Kidney (tissue), 14 donors: Measurements from ENCODE around the gene ENOX1. TPM values are rescaled to one million over a fixed set of nuclear protein-coding genes. Genes with fewer than 3 reads are reported as not detected.

Experiments used
- DNase-seq, 5 donors: peaks; one replicate each; pipeline ENCODE4 v3.0.0-alpha.2; 2013 to 2020
- FAIRE-seq: peaks from 2 replicates; lab custom pipeline; 2012; peaks lifted over from hg19 to GRCh38; lab: Jason Lieb, UNC
- H3K27ac ChIP-seq, 2 donors: one replicate each; pipeline ENCODE4 v1.7.0; 2013; ENCODE audit warnings: low read depth in 2 of 2, low read length in 2 of 2, inconsistent platforms in 1 of 2
- H3K27me3 ChIP-seq: one replicate; pipeline ENCODE4 v1.7.1; 2013; ENCODE audit warnings: low read length, inconsistent platforms; ENCODE audit not compliant: control insufficient read depth, insufficient read depth
- H3K36me3 ChIP-seq, 3 donors: one replicate each; pipeline versions ENCODE4 v1.7.0 to v1.7.1; 2013; ENCODE audit warnings: low read length in 3 of 3, control low read depth in 1 of 3, inconsistent platforms in 1 of 3; ENCODE audit not compliant: insufficient read depth in 3 of 3, control insufficient read depth in 2 of 3
- H3K4me1 ChIP-seq, 3 donors: one replicate each; pipeline versions ENCODE4 v1.7.0 to v1.7.1; 2013; ENCODE audit warnings: low read length in 3 of 3, inconsistent platforms in 1 of 3, low read depth in 1 of 3; ENCODE audit not compliant: control insufficient read depth in 2 of 3, insufficient read depth in 2 of 3
- H3K4me3 ChIP-seq, 3 donors: one replicate each; pipeline versions ENCODE4 v1.7.0 to v1.8.1; 2013; ENCODE audit warnings: low read length in 3 of 3, control low read depth in 1 of 3, inconsistent platforms in 1 of 3
- H3K9ac ChIP-seq, 3 donors: one replicate each; pipeline versions ENCODE4 v1.7.0 to v1.7.1; 2013; ENCODE audit warnings: low read length in 3 of 3, control low read depth in 1 of 3, inconsistent platforms in 1 of 3
- H3K9me3 ChIP-seq, 3 donors: one replicate each; pipeline versions ENCODE4 v1.7.0 to v1.7.1; 2013; ENCODE audit warnings: low read length in 3 of 3, control low read depth in 1 of 3, inconsistent platforms in 1 of 3; ENCODE audit not compliant: control insufficient read depth in 2 of 3, insufficient read depth in 1 of 3
- intact Hi-C: fragments of 100-400 bp; cut with DNase I; formaldehyde crosslinking; loops from one replicate; pipeline ENCODE4 v1.11.1; 2022
- polyA plus RNA-seq: library from polyadenylated mRNA; stranded (reverse); fragments of 350-450 nt; fragmentation: Illumina TruSeq; extraction: RNeasy Lipid Tissue Mini Kit (QIAGEN cat#74804); gene quantifications from one replicate; pipeline ENCODE4 v1.2.3, GENCODE V29; 2014; ENCODE audit warnings: low read depth, low replicate concordance; ENCODE audit not compliant: insufficient read depth
- total RNA-seq: library from RNA; stranded (reverse); fragmentation: NEBNext Ultra II Directional; extraction: Animal tissue kit (Norgen Biotek cat#: 25700); gene quantifications from one replicate; pipeline ENCODE4 v1.2.1, GENCODE V29; 2021
- TF ChIP-seq, protein P1 (sequence below): IDR thresholded peaks from 3 replicates; pipeline ENCODE4 v1.5.1; 2012; ENCODE audit warnings: mild to moderate bottlenecking, moderate library complexity, borderline replicate concordance; ENCODE audit not compliant: insufficient read depth; ENCODE audit errors: extremely low read depth
- donor health status: control.
- donor health status: control.
- donor health status: control.
- donor health status: control.
- donor health status: control.
- donor health status: DM: yes; HTN: yes; CAD: no.
- donor health status: Normal renal cell carcinoma (clear cell type).

ENOX1 gene
- total and polyA plus RNA-seq, 2 donors from 2014 or later: 4.9 to 6.8 TPM

DNA sequence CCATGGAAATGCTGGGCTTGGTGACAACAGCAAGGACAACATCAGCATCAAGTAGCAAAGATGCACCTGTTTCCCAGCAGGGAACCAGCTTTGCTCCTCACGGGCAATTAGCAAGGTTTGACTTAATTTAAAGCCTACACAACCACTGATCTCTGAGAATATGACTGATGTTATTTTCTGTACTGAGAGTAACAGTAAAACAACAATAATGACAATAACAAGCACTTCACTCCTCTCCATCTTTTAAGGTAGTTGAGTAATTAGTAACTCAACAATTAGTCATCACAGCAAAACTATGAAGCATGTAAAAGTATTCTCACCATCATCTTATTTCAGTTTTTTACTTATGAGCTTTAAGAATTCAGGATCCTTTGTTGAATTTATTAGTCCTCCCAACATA lies 37.3 kb downstream of the ENOX1 start:
- FAIRE-seq (no peak), DNase-seq (no peak)
- H3K9ac ChIP-seq: no peak overlapping the region
- intact Hi-C loops: no loop called here
- no peaks in the 10 kb centered on the region for H3K27me3 ChIP-seq
- no peak overlapping the region for H3K4me3 ChIP-seq
- no peaks in the 10 kb centered on the region for H3K4me1 ChIP-seq
- no peaks in the 10 kb centered on the region for H3K36me3 ChIP-seq
- TF ChIP-seq, protein P1, sequence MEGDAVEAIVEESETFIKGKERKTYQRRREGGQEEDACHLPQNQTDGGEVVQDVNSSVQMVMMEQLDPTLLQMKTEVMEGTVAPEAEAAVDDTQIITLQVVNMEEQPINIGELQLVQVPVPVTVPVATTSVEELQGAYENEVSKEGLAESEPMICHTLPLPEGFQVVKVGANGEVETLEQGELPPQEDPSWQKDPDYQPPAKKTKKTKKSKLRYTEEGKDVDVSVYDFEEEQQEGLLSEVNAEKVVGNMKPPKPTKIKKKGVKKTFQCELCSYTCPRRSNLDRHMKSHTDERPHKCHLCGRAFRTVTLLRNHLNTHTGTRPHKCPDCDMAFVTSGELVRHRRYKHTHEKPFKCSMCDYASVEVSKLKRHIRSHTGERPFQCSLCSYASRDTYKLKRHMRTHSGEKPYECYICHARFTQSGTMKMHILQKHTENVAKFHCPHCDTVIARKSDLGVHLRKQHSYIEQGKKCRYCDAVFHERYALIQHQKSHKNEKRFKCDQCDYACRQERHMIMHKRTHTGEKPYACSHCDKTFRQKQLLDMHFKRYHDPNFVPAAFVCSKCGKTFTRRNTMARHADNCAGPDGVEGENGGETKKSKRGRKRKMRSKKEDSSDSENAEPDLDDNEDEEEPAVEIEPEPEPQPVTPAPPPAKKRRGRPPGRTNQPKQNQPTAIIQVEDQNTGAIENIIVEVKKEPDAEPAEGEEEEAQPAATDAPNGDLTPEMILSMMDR: no peak
- H3K9me3 ChIP-seq: no peaks in the 10 kb centered on the region
- H3K27ac ChIP-seq: no peak overlapping the region

DNA sequence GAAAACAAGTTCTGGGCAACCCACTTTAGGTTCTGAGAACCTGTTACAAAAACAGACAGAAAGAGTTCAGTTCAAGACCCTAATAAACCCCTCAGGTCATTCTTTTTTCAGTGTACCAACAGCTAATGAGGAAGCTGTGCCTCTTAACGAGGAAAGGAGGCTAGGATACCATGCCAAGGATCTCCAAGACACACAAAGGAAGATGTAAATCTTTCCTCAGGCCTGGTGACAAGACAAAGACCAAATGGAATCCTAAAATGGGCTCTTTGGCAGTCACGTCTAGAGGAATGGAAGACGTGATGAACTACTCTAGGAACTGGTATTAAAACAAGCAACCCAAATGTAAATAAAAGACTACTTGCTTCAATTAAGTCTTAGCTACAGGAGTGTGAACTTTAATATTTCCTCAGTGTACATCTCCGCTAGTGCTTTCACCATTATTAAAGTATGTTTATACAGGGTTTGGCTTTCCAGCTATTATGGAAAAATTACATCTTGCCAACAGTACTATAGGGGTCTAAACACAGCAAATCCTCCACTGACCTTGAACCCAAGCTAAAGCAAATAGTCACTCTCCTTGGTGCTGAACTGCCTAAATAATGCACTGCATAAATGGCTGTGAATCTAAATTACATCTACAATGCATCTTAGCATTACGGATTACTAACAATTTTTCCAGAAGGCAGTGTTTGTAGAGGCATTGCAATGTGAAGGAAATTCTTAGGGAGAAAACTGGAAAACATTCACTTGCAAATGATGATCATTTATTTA lies 42.3 kb downstream of the ENOX1 start:
- Histone ChIP-seq H3K27ac (no peak overlapping the region), H3K9ac (no peak overlapping the region), H3K27me3 (no peaks in the 10 kb centered on the region), H3K4me3 (no peak overlapping the region), H3K4me1 (no peaks in the 10 kb centered on the region), H3K9me3 (no peaks in the 10 kb centered on the region), H3K36me3 (no peaks in the 10 kb centered on the region)
- DNase-seq (peak in 2 of 5 donors; percentile 49 to 54), FAIRE-seq (no peak)
- intact Hi-C loops: no loop called here
- TF ChIP-seq, protein P1: no peak

DNA sequence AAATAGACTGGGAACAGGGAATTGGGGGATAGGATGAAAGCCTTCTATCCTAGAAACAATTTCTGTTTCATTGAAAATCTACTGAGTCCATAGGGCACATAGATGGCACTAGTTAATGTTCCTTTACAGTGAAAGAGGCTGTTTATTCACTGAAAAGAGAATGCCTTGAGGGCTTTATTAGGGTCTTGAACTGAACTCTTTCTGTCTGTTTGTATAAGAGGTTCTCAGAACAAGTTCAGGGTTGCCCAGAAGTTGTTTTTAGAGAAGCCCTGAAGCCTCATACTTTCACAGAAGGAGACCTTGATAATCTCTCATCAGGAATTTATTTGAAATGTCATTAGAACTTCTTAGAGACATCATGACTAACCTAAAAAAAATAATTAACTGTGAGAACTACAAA lies 43.9 kb downstream of the ENOX1 start:
- TF ChIP-seq, protein P1: no peak
- intact Hi-C loops: no loop called here
- Histone ChIP-seq H3K9me3 (no peaks in the 10 kb centered on the region), H3K27me3 (no peaks in the 10 kb centered on the region), H3K9ac (no peak overlapping the region), H3K36me3 (no peaks in the 10 kb centered on the region), H3K4me3 (no peak overlapping the region), H3K27ac (no peak overlapping the region), H3K4me1 (no peaks in the 10 kb centered on the region)
- FAIRE-seq (no peak), DNase-seq (no peak)
